Spleen (tissue), 11 donors: ENCODE data around the gene DPM3. TPM values are rescaled to one million over a fixed set of nuclear protein-coding genes. Genes with fewer than 3 reads are reported as not detected.

Experiments used
- DNase-seq: peaks from one replicate; pipeline ENCODE4 v3.0.0-alpha.2; 2020
- H3K27ac ChIP-seq, 8 donors: fragments of 200-600 bp; sonication (generic) in 7 of 8; 1 replicate in 4 of 8; 2 replicates in 4 of 8; pipeline versions ENCODE4 v1.5.0 to v1.8.0; 2016 to 2021; ENCODE audit warnings: inconsistent platforms in 4 of 8, mild to moderate bottlenecking in 4 of 8, moderate library complexity in 1 of 8
- H3K27me3 ChIP-seq, 7 donors: fragments of 200-600 bp; sonication (generic) in 6 of 7; replicated peaks in 1 of 7; 1 replicate in 4 of 7; 2 replicates in 3 of 7; pipeline versions ENCODE4 v1.5.0 to v1.8.0; 2016 to 2021; ENCODE audit warnings: inconsistent platforms in 3 of 7, mild to moderate bottlenecking in 1 of 7
- H3K36me3 ChIP-seq, 6 donors: fragments of 200-600 bp; sonication (generic) in 5 of 6; 1 replicate in 4 of 6; 2 replicates in 2 of 6; pipeline versions ENCODE4 v1.5.0 to v1.8.0; 2016 to 2021; ENCODE audit warnings: inconsistent platforms in 2 of 6
- H3K4me1 ChIP-seq, 6 donors: fragments of 200-600 bp; sonication (generic) in 5 of 6; 1 replicate in 3 of 6; 2 replicates in 3 of 6; pipeline versions ENCODE4 v1.5.0 to v1.8.0; 2016 to 2021; ENCODE audit warnings: inconsistent platforms in 3 of 6
- H3K4me3 ChIP-seq, 8 donors: fragments of 200-600 bp; sonication (generic) in 7 of 8; 1 replicate in 4 of 8; 2 replicates in 4 of 8; pipeline versions ENCODE4 v1.5.0 to v1.8.0; 2016 to 2021; ENCODE audit warnings: inconsistent platforms in 4 of 8, mild to moderate bottlenecking in 4 of 8, moderate library complexity in 2 of 8
- H3K9me3 ChIP-seq, 8 donors: fragments of 200-600 bp; sonication (generic) in 7 of 8; 1 replicate in 4 of 8; 2 replicates in 4 of 8; pipeline versions ENCODE4 v1.5.0 to v1.8.0; 2016 to 2021; ENCODE audit warnings: inconsistent platforms in 4 of 8
- POLR2A ChIP-seq, 3 donors: fragments of 450-650 bp; IDR thresholded peaks; one replicate each; pipeline ENCODE4 v1.5.1; 2017; ENCODE audit warnings: antibody characterized with exemption in 3 of 3, mild to moderate bottlenecking in 1 of 3
- POLR2AphosphoS5 ChIP-seq, 3 donors: sonication (generic); formaldehyde crosslinking; IDR thresholded peaks; one replicate each; pipeline ENCODE4 v1.5.1; 2017; ENCODE audit warnings: antibody characterized with exemption in 3 of 3
- WGBS, 5 donors: extraction: QIAGEN DNeasy Blood & Tissue Kit in 3 of 5; methylation state at CpG; one replicate each; pipeline versions ENCODE4 v1.1.5 to v1.1.7; 2013 to 2018; 5-methylcytosine and 5-hydroxymethylcytosine counted together
- intact Hi-C: fragments of 100-400 bp; cut with DNase I; formaldehyde crosslinking; loops from one replicate; pipeline ENCODE4 v1.15.0; 2023; ENCODE audit warnings: low total_unique reads
- polyA plus RNA-seq, 3 donors: library from polyadenylated mRNA; stranded (reverse); fragments of 200-250 nt; gene quantifications; one replicate each; pipeline ENCODE4 v1.2.1, GENCODE V29; 2013
- total RNA-seq, 7 donors: library from RNA; depleted of rRNA in 3 of 7; stranded (reverse); fragments of >200 nt in 3 of 7; fragmentation: NEBNext Ultra II Directional in 4 of 7; extraction: Animal tissue kit (Norgen Biotek cat#: 25700) in 4 of 7; gene quantifications; one replicate each; pipeline versions ENCODE4 v1.1.0 to v1.2.1, GENCODE V29; 2016 to 2021
- TF ChIP-seq, protein P1 (sequence below), 11 experiments: fragments of 200-600 bp in 7 of 11; fragments of 450-650 bp in 4 of 11; sonication (generic) in 4 of 11; IDR thresholded peaks in 8 of 11; conservative IDR thresholded peaks in 3 of 11; 1 replicate in 7 of 11; 2 replicates in 4 of 11; pipeline versions ENCODE4 v1.4.0 to v1.8.0; 2016 to 2021; ENCODE audit warnings: antibody characterized with exemption in 11 of 11, inconsistent platforms in 4 of 11, mild to moderate bottlenecking in 1 of 11
- donor health status: healthy with polysubstance abuse.
- donor health status: DM: no; HTN: no; CAD: no; lungs with moderate emphysema.
- donor health status: DM: no; HTN: no; CAD: no.
- donor health status: Bipolar disorder and iron deficiency.
- donor health status: healthy.
- donor health status: DM: no; HTN: no; CAD: no.
- donor health status: DM: yes; HTN: yes; CAD: no.

DPM3 gene
- total and polyA plus RNA-seq, 10 donors, result 25.0 to 262 (median 54.1) TPM

DNA sequence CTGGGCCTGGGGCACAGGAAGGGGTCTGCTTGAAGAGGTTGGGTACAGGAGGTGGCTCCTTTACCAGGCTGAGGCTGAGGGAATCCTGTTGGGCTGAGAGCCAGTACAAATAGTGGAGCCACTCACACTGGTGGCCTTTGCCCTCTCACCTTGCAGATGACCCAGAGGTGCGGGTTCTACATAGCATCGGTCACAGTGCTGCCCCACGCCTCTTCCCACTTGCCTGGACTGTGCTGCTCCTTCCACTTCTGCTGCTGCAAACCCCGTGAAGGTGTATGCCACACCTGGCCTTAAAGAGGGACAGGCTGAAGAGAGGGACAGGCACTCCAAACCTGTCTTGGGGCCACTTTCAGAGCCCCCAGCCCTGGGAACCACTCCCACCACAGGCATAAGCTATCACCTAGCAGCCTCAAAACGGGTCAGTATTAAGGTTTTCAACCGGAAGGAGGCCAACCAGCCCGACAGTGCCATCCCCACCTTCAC lies 6.5 kb downstream of the DPM3 start:
- H3K4me3 ChIP-seq, result no peak overlapping the region
- peak overlapping the region in 3 of 8 donors; percentile 95 to 98 (median 97) for H3K27ac ChIP-seq
- peaks cover 0 to 16% (median 12%) of the 10 kb centered on the region in 7 donors for H3K27me3 ChIP-seq
- H3K36me3 ChIP-seq, result peaks cover 0 to 31% (median 0%) of the 10 kb centered on the region in 6 donors
- H3K4me1 ChIP-seq, result peaks cover 32 to 71% (median 44%) of the 10 kb centered on the region in 6 donors
- WGBS, 5 donors, result 77 to 92% (median 86%) methylated on average over 6 to 7 of the region's 7 CpGs
- TF ChIP-seq, protein P1, sequence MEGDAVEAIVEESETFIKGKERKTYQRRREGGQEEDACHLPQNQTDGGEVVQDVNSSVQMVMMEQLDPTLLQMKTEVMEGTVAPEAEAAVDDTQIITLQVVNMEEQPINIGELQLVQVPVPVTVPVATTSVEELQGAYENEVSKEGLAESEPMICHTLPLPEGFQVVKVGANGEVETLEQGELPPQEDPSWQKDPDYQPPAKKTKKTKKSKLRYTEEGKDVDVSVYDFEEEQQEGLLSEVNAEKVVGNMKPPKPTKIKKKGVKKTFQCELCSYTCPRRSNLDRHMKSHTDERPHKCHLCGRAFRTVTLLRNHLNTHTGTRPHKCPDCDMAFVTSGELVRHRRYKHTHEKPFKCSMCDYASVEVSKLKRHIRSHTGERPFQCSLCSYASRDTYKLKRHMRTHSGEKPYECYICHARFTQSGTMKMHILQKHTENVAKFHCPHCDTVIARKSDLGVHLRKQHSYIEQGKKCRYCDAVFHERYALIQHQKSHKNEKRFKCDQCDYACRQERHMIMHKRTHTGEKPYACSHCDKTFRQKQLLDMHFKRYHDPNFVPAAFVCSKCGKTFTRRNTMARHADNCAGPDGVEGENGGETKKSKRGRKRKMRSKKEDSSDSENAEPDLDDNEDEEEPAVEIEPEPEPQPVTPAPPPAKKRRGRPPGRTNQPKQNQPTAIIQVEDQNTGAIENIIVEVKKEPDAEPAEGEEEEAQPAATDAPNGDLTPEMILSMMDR (IDR thresholded peaks at IDR 0.05 in 8 of 11, conservative IDR thresholded peaks at IDR 0.05 in 3 of 11), result no peak
- TF ChIP-seq POLR2AphosphoS5 (IDR thresholded peaks at IDR 0.05) (no peak), POLR2A (IDR thresholded peaks at IDR 0.05) (no peak)
- H3K9me3 ChIP-seq, result no peaks in the 10 kb centered on the region
- intact Hi-C loops, result no loop called here
- DNase-seq, result peak; percentile 71

DNA sequence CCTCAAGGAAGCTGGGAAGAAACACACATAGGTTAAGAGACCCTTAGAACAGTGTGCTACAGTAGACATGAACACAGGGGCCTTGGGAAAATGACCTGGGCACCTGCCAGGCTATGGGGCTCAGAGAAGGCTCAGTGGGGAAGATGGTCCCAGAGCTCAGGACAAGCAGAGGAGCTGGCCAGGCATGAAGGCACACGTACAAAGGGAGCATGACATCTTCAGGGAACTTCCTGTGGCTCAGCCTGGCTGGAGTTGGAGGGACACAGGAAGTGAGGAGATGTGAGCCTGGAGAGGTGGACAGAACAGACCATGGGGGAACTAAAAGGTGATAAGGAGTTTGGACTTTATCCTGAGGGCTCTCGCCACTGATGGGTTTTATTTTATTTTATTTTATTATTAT lies 8.5 kb downstream of the DPM3 start:
- Histone ChIP-seq H3K4me1 (peaks cover 33 to 71% (median 45%) of the 10 kb centered on the region in 6 donors), H3K4me3 (no peak overlapping the region), H3K36me3 (peaks cover 0 to 18% (median 0%) of the 10 kb centered on the region in 6 donors), H3K27ac (no peak overlapping the region), H3K27me3 (peaks cover 0 to 36% (median 30%) of the 10 kb centered on the region in 7 donors), H3K9me3 (no peaks in the 10 kb centered on the region)
- no peak for DNase-seq
- TF ChIP-seq, protein P1 (IDR thresholded peaks at IDR 0.05 in 8 of 11, conservative IDR thresholded peaks at IDR 0.05 in 3 of 11), result no peak
- TF ChIP-seq POLR2AphosphoS5 (IDR thresholded peaks at IDR 0.05) (no peak), POLR2A (IDR thresholded peaks at IDR 0.05) (no peak)
- intact Hi-C loops, result no loop called here
- WGBS, 5 donors, result 49 to 71% (median 63%) methylated on average over 2 of the region's 2 CpGs

- DNase-seq, result no peak
- TF ChIP-seq POLR2A (IDR thresholded peaks at IDR 0.05), result no peak
- TF ChIP-seq, protein P1 (IDR thresholded peaks at IDR 0.05 in 8 of 11, conservative IDR thresholded peaks at IDR 0.05 in 3 of 11), result no peak
- no peak for TF ChIP-seq POLR2AphosphoS5 (IDR thresholded peaks at IDR 0.05)
- Histone ChIP-seq H3K27me3 (peaks cover 0 to 42% (median 34%) of the 10 kb centered on the region in 7 donors), H3K9me3 (no peaks in the 10 kb centered on the region), H3K27ac (no peak overlapping the region), H3K36me3 (peaks cover 0 to 18% (median 0%) of the 10 kb centered on the region in 6 donors), H3K4me1 (peaks cover 35 to 73% (median 46%) of the 10 kb centered on the region in 6 donors), H3K4me3 (no peak overlapping the region)
- intact Hi-C loops, result no loop called here
- 89 to 95% (median 90%) methylated on average over 7 to 8 of the region's 8 CpGs for WGBS, 5 donors
Measured at GRCh38 chr1:155131285-155131684, 9.0 kb downstream of the DPM3 start.

DNA sequence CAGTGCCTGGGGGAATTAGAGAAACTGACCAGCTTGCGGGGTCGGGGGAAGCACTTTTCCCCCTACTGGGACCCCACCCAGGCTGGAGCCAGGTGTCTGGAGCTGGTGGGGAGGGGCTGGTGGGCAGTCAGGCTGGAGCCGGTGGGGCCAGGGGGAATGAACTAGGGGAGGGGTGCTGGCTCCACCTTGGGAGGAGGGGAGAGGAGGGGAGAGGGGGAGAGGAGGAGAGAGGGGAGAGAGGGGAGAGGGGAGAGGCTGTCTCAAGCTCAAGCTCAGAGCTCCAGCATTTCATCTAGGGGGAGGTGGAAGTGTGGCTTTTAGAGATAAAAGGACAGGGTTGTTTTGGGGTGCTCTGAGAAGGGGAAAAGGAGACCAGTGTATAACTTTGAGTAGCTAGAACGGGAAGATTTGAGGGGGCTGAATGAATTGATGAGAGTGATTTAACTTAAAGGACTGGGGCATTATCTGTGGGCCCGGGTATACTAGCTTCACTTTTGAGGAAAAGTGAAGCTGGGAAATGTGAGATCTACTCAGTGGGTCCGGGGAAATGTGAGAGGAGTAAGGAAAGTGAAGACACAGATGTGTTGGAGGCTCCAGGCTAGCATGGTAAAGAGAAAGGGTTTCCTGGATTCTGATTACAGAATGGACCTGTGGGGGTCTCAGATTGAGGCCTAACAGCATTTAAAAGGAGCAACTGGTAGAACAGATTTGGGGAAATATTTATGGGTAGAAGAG lies 9.9 kb downstream of the DPM3 start:
- Histone ChIP-seq H3K27ac (peak overlapping the region in 5 of 8 donors; percentile 13 to 70 (median 50)), H3K4me3 (peak overlapping the region in 5 of 8 donors; percentile 16 to 85 (median 30)), H3K4me1 (peaks cover 37 to 78% (median 52%) of the 10 kb centered on the region in 6 donors), H3K36me3 (peaks cover 0 to 18% (median 0%) of the 10 kb centered on the region in 6 donors), H3K9me3 (no peaks in the 10 kb centered on the region), H3K27me3 (peaks cover 0 to 50% (median 39%) of the 10 kb centered on the region in 7 donors)
- intact Hi-C loops, result no loop called here
- TF ChIP-seq POLR2AphosphoS5 (IDR thresholded peaks at IDR 0.05) (no peak), POLR2A (IDR thresholded peaks at IDR 0.05) (no peak)
- TF ChIP-seq, protein P1 (IDR thresholded peaks at IDR 0.05 in 8 of 11, conservative IDR thresholded peaks at IDR 0.05 in 3 of 11), result no peak
- DNase-seq, result no peak
- WGBS, 5 donors, result 19 to 30% (median 27%) methylated on average over 4 to 6 of the region's 6 CpGs
